DND-41 (cell line): ENCODE data around the gene GPX3.

Experiments used
- ATAC-seq: fragments of 200-7000 bp; cut with Tn5 transposase; 3 replicates; pipeline ENCODE4 v1.9.1; 2021; ENCODE audit warnings: low read depth; ENCODE audit not compliant: insufficient read depth
- DNase-seq: peaks from one replicate; pipeline ENCODE4 v3.0.0-alpha.2; 2020
- H2AFZ ChIP-seq: 2 replicates; pipeline ENCODE4 v1.6.0; 2012; ENCODE audit warnings: low read depth, low read length
- H3K27ac ChIP-seq: 2 replicates; pipeline ENCODE4 v1.5.1; 2012; ENCODE audit warnings: low read length, inconsistent platforms
- H3K27me3 ChIP-seq: fragments of 200-600 bp; sonication (generic); 2 replicates; pipeline ENCODE4 v1.6.0; 2012; ENCODE audit warnings: low read length, mild to moderate bottlenecking, inconsistent platforms; ENCODE audit not compliant: insufficient read depth, poor library complexity
- H3K36me3 ChIP-seq: 2 replicates; pipeline ENCODE4 v1.5.1; 2012; ENCODE audit warnings: low read length, inconsistent platforms; ENCODE audit not compliant: insufficient read depth
- H3K4me1 ChIP-seq: 2 replicates; pipeline ENCODE4 v1.5.1; 2012; ENCODE audit warnings: mild to moderate bottlenecking, low read length; ENCODE audit not compliant: insufficient read depth
- H3K4me2 ChIP-seq: 2 replicates; pipeline ENCODE4 v1.6.0; 2012; ENCODE audit warnings: mild to moderate bottlenecking, moderate library complexity, low read length, inconsistent platforms; ENCODE audit not compliant: insufficient read depth
- H3K4me3 ChIP-seq, 2 experiments: fragments of 200-600 bp in 1 of 2; shearing (Covaris generic) in 1 of 2; 2 replicates each; pipeline ENCODE4 v1.5.1; 2012 to 2016; ENCODE audit warnings: inconsistent platforms in 2 of 2, low read length in 2 of 2, mild to moderate bottlenecking in 2 of 2, low read depth in 1 of 2, moderate library complexity in 1 of 2
- H3K79me2 ChIP-seq: 2 replicates; pipeline ENCODE4 v1.6.0; 2012; ENCODE audit warnings: low read length, inconsistent platforms; ENCODE audit not compliant: insufficient read depth
- H3K9ac ChIP-seq: 2 replicates; pipeline ENCODE4 v1.6.0; 2012; ENCODE audit warnings: low read depth, mild to moderate bottlenecking, inconsistent platforms, low read length, moderate library complexity
- H3K9me3 ChIP-seq: 2 replicates; pipeline ENCODE4 v1.5.1; 2012; ENCODE audit warnings: low read length, moderate library complexity, mild to moderate bottlenecking, inconsistent platforms; ENCODE audit not compliant: insufficient read depth, severe bottlenecking
- H4K20me1 ChIP-seq: 2 replicates; pipeline ENCODE4 v1.6.0; 2012; ENCODE audit warnings: low read length; ENCODE audit not compliant: insufficient read depth
- EZH2 ChIP-seq: IDR thresholded peaks from 3 replicates; pipeline ENCODE4 v1.6.1; 2012; ENCODE audit warnings: borderline replicate concordance, low read depth, mild to moderate bottlenecking, moderate library complexity, low read length, inconsistent platforms; ENCODE audit not compliant: severe bottlenecking
- TF ChIP-seq, protein P1 (sequence below): IDR thresholded peaks from 2 replicates; pipeline ENCODE4 v1.5.1; 2012; ENCODE audit warnings: borderline replicate concordance, low read length, moderate library complexity, mild to moderate bottlenecking; ENCODE audit not compliant: poor library complexity, severe bottlenecking; ENCODE audit errors: extremely low read depth

GPX3 gene

DNA sequence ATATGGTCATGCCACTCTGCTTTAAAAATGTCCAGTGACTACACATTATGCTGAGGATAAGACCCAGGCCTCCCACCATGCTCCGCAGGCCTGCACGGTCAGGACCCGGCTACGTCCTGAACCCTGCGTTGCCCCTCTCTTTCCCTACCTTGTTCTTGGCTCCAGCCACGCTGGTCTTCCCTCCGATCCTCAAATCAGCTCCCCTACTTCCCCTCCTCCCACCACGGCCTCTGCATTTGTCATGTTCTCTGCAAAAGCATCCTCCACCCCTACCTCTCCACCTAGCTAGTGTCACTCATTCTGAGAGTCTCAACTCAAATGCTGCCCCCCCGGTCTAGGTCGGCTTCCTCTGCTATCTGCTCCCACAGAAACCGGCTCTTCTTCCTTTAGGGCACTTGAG is 11.2 kb downstream of the GPX3 start:
- Histone ChIP-seq H4K20me1 (no peaks in the 10 kb centered on the region), H3K36me3 (peaks cover 88% of the 10 kb centered on the region)
- TF ChIP-seq EZH2: no peak
- TF ChIP-seq, protein P1, sequence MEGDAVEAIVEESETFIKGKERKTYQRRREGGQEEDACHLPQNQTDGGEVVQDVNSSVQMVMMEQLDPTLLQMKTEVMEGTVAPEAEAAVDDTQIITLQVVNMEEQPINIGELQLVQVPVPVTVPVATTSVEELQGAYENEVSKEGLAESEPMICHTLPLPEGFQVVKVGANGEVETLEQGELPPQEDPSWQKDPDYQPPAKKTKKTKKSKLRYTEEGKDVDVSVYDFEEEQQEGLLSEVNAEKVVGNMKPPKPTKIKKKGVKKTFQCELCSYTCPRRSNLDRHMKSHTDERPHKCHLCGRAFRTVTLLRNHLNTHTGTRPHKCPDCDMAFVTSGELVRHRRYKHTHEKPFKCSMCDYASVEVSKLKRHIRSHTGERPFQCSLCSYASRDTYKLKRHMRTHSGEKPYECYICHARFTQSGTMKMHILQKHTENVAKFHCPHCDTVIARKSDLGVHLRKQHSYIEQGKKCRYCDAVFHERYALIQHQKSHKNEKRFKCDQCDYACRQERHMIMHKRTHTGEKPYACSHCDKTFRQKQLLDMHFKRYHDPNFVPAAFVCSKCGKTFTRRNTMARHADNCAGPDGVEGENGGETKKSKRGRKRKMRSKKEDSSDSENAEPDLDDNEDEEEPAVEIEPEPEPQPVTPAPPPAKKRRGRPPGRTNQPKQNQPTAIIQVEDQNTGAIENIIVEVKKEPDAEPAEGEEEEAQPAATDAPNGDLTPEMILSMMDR: no peak

DNA sequence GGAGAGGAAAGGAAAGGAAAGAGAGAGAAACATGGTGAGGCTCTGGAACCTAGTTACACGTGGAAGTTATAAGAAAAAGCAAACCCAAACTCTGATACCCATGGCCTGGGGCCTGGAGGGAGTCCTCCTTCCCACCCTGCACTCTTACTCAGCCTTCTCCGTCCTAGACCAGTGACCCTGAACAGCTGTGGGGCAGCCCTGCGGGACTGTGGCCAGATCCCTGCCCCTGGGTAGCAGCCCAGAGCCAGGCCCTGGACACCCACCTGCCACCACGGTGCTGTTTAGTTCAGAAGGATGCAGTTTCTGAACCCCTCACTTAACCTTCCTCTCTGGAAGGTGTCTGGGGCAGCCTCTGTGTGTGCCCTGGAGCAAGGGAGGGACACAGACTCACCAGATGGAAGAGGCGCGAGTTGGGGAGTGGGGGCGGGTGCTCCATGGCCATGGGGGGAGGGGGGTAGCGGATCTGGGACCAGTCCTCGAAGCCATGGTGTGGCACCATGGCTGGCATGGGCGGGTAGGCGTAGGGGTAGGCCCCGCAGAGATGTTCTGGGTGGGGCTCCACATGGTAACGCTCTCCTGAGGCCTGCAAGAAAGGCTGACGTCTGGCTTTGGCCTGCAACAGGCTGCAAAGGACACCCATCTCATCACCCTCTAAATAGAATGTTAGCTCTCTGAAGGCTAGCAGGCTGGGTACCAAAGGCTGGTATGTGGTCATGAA is 13.0 kb downstream of the GPX3 start:
- TF ChIP-seq EZH2: no peak
- TF ChIP-seq, protein P1: no peak

More for the DNA sequence above, 11.2 kb downstream of the GPX3 start:
- no peak for DNase-seq
- Histone ChIP-seq H3K9me3 (no peaks in the 10 kb centered on the region), H3K9ac (no peak overlapping the region), H3K4me2 (no peak overlapping the region), H3K4me3 (no peak overlapping the region), H3K4me1 (no peaks in the 10 kb centered on the region), H3K27me3 (no peaks in the 10 kb centered on the region), H2AFZ (no peak overlapping the region), H3K27ac (no peak overlapping the region), H3K79me2 (no peaks in the 10 kb centered on the region)
- no peak for ATAC-seq

DNA sequence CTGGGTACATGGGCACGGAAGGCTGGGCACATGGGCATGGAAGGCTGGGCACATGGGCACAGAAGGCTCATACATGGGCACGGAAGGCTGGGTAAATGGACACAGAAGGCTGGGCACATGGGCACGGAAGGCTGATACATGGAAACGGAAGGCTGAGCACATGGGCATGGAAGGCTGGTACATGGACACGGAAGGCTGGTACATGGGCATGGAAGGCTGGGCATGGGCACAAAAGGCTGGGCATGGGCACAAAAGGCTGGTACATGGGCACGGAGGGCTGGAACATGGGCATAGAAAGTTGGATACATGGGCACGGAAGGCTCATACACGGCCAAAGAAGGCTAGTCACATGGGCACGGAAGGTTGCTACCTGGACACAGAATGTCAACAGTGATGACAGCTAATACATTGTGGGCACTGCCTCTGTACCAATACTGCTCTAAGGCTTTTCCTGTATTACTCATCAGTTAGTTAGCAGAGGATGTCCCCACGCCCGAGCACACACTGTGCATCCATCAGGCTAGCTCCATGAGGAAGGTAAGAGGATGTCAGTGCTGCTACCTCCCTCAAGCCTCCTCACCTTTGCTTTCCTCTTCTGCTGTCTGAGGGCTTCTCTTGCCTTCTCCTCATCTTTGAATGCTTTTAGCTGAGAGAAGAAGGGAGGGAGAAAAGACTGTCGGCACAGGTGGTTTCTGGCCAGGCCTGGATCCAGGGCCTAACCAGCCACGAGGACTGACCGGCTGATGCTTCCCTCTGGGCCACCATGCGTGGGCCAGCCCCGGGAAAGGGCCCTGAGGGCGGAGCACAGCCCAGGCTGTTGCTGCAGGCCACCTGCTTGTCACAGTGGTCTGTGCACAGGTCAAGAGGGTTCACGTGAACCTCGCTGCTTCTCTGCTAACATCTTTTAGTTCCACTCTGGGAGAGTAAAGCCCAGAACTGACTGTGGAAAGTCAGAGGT is 14.3 kb downstream of the GPX3 start:
- H3K27ac ChIP-seq: no peak overlapping the region
- H4K20me1 ChIP-seq: no peaks in the 10 kb centered on the region
- H3K79me2 ChIP-seq: no peaks in the 10 kb centered on the region
- H2AFZ ChIP-seq: no peak overlapping the region
- H3K4me2 ChIP-seq: no peak overlapping the region
- H3K9ac ChIP-seq: no peak overlapping the region
- H3K36me3 ChIP-seq: peaks cover 98% of the 10 kb centered on the region
- H3K27me3 ChIP-seq: no peaks in the 10 kb centered on the region
- H3K4me1 ChIP-seq: no peaks in the 10 kb centered on the region
- ATAC-seq (no peak), DNase-seq (no peak)
- no peak for TF ChIP-seq EZH2
- TF ChIP-seq, protein P1: no peak
- no peak overlapping the region for H3K4me3 ChIP-seq
- no peaks in the 10 kb centered on the region for H3K9me3 ChIP-seq

More for the DNA sequence above, 13.0 kb downstream of the GPX3 start:
- Histone ChIP-seq H3K36me3 (peaks cover 98% of the 10 kb centered on the region), H3K9me3 (no peaks in the 10 kb centered on the region), H3K4me1 (no peaks in the 10 kb centered on the region), H3K4me3 (no peak overlapping the region), H3K79me2 (no peaks in the 10 kb centered on the region), H3K9ac (no peak overlapping the region), H4K20me1 (no peaks in the 10 kb centered on the region), H3K27ac (no peak overlapping the region), H3K4me2 (no peak overlapping the region), H3K27me3 (no peaks in the 10 kb centered on the region), H2AFZ (no peak overlapping the region)
- ATAC-seq: no peak
- DNase-seq: no peak
